Suprapubic skin (tissue), 4 donors: ENCODE data around the gene ESF1.

Source experiments
- CTCF ChIP-seq, 2 donors: fragments of 200-600 bp in 1 of 2; fragments of 450-650 bp in 1 of 2; sonication (generic) in 1 of 2; IDR thresholded peaks; one replicate each; pipeline ENCODE4 v1.5.1; 2016 to 2019; ENCODE audit warnings: antibody characterized with exemption in 2 of 2, mild to moderate bottlenecking in 1 of 2, moderate library complexity in 1 of 2
- POLR2A ChIP-seq, 2 donors: fragments of 450-650 bp; IDR thresholded peaks; one replicate each; pipeline ENCODE4 v1.6.1; 2017; ENCODE audit warnings: antibody characterized with exemption in 2 of 2, mild to moderate bottlenecking in 2 of 2, moderate library complexity in 2 of 2
- POLR2AphosphoS5 ChIP-seq, 3 donors: sonication (generic); formaldehyde crosslinking; IDR thresholded peaks; one replicate each; pipeline ENCODE4 v1.6.1; 2017; ENCODE audit warnings: antibody characterized with exemption in 3 of 3

- TF ChIP-seq CTCF (IDR thresholded peaks at IDR 0.05) (no peak), POLR2AphosphoS5 (IDR thresholded peaks at IDR 0.05) (no peak), POLR2A (IDR thresholded peaks at IDR 0.05) (no peak)
Observed at GRCh38 chr20:13831476-13831875, 46.8 kb upstream of the ESF1 start.
